ENCODE data around the gene PIK3C2B.
A peak's percentile ranks its signal among the peaks of the same experiment; 100 is the strongest.
"Not testable (repeated sequence)": the region's sequence is repeated elsewhere in the genome, so short reads cannot be mapped to it uniquely, and the experiment has no call there.

PIK3C2B gene, protein sequence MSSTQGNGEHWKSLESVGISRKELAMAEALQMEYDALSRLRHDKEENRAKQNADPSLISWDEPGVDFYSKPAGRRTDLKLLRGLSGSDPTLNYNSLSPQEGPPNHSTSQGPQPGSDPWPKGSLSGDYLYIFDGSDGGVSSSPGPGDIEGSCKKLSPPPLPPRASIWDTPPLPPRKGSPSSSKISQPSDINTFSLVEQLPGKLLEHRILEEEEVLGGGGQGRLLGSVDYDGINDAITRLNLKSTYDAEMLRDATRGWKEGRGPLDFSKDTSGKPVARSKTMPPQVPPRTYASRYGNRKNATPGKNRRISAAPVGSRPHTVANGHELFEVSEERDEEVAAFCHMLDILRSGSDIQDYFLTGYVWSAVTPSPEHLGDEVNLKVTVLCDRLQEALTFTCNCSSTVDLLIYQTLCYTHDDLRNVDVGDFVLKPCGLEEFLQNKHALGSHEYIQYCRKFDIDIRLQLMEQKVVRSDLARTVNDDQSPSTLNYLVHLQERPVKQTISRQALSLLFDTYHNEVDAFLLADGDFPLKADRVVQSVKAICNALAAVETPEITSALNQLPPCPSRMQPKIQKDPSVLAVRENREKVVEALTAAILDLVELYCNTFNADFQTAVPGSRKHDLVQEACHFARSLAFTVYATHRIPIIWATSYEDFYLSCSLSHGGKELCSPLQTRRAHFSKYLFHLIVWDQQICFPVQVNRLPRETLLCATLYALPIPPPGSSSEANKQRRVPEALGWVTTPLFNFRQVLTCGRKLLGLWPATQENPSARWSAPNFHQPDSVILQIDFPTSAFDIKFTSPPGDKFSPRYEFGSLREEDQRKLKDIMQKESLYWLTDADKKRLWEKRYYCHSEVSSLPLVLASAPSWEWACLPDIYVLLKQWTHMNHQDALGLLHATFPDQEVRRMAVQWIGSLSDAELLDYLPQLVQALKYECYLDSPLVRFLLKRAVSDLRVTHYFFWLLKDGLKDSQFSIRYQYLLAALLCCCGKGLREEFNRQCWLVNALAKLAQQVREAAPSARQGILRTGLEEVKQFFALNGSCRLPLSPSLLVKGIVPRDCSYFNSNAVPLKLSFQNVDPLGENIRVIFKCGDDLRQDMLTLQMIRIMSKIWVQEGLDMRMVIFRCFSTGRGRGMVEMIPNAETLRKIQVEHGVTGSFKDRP (N-terminal part only)

DNA sequence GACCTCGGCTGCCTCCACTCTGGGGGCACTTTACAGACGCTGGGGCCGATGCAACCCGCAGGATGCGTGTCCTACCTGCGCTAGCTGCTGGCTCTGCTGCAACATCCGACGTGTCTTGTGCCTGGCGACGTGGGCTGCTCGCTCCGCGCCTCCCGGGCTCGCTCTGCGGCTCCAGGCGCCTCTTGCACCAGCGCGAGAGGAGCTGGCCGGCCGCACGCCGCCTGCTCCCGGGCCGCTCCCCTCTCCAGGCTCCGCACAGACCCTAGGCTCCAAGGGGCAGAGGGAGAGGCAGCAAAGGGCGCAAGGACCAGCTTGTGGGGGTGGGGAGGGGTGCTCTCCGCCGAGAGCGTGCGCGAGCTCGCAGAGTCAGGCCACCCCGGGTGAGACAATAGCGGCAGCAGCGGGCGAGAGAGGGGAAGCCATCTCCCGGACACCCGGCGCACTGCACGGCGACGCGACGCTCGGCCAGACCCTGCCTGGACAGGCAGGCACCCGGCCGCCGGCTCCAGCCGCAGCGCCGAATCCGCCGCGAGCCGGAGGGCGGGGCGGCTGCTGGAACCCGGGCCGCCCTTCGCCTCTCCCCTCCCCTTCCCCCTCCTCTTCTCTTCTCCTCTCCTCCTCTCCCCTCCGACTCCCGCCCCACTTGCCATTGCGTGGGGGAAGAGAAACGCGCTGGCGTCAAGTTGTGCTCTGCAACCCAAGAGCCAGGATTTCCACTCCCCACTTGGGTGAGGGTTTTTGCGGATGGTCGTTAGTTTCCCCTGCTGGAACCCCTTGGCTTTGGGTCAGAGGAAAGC, at the start of gene PIK3C2B:
Gene PIK3C2B (minus strand): TSS at position 525 of the 797 bp plus-strand sequence. CDS start 25,003 bp downstream, outside the sequence.
- H3K4me3 ChIP-seq: peak within 1 kb of the TSS; percentile 84
- in situ Hi-C loops (cut with MboI; ENCODE audit: low sequenced_read_pairs): no loop called here
- H3K4me1 ChIP-seq: peaks cover 8% of the 10 kb centered on the region

DNA sequence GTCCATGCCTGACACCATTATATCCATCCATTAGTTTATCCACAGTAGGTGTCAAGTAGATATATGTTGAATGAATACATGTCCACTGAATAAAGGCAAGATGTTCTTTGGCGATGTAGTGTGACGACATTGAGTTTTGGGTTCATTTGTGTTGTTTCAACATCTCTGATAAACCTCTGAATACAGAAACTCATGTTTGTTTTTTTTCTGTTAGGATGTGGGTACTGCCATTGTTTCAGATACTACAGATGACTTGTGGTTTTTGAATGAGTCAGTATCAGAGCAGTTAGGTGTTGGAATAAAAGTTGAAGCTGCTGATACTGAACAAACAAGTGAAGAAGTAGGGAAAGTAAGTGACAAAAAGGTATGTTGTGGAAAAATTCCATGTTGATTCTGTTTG, 49.7 kb upstream of the PIK3C2B start:
- no peaks in the 10 kb centered on the region for H3K9me3 ChIP-seq
- in situ Hi-C loops (cut with MboI; ENCODE audit: low sequenced_read_pairs): no loop called here
- H3K36me3 ChIP-seq (replicated peaks): peaks cover 97% of the 10 kb centered on the region
- DNase-seq (ENCODE audit: low spot score in 2 of 2): no peak
- no peak overlapping the region for H3K4me3 ChIP-seq
- H3K27me3 ChIP-seq (ENCODE audit: low read depth): no peaks in the 10 kb centered on the region
- peaks cover 6% of the 10 kb centered on the region; the same call in 1 of the 2 replicates for H3K4me1 ChIP-seq

More for the DNA sequence above, at the start of gene PIK3C2B:
- Histone ChIP-seq H3K36me3 (replicated peaks) (0 out of 2 replicates have a peak, but pooled peaks cover 3% of the 10 kb centered on the region), H3K9me3 (no peaks in the 10 kb centered on the region), H3K27me3 (ENCODE audit: low read depth) (no peaks in the 10 kb centered on the region)
- peak; percentile 89 to 90 for DNase-seq (ENCODE audit: low spot score in 2 of 2)

DNA sequence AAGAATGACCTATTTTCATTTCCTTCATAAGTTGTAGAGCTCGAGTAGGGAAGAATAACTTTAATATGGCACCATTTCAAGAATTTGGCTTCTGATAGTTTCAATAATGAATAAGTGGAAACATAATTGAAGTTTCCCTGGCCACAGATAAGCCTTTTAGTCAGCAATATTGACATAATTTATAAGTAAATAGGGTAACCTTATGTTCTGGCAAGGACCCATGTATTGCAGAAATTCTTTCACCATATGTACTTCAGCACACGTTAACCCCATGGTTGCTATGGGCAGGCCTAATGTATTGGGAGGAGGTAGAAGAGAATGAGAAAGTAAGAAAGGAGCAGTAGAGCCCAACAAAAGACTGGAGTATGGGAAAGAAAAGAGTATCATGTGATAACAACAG, 47.0 kb upstream of the PIK3C2B start:
- H3K4me3 ChIP-seq: no peak overlapping the region
- in situ Hi-C loops (cut with MboI; ENCODE audit: low sequenced_read_pairs): no loop called here
- H3K4me1 ChIP-seq: peaks cover 6% of the 10 kb centered on the region; the same call in 1 of the 2 replicates
- no peak for DNase-seq (ENCODE audit: low spot score in 2 of 2)
- no peaks in the 10 kb centered on the region for H3K9me3 ChIP-seq
- peaks cover 90% of the 10 kb centered on the region for H3K36me3 ChIP-seq (replicated peaks)
- no peaks in the 10 kb centered on the region for H3K27me3 ChIP-seq (ENCODE audit: low read depth)

DNA sequence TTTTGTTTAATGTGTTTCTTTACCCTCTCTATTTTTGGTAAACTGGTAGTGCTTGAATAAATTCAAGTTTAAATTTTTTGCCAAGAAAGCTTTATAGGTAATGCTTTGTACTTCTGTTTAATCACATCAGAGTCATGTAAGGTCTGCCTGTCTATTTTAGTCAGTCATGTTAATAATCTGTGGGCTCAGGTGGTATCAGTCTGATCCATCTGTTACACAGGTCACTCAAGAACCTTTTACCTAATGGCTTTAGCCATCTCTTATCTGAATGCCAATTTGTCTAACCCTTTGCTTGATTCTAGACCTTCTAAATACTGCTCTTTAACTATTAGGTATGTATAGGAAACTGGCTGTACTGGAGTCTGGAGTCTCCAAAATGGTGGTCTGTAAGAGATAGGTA, 38.2 kb upstream of the PIK3C2B start:
- H3K36me3 ChIP-seq (replicated peaks): peaks cover 60% of the 10 kb centered on the region
- no peaks in the 10 kb centered on the region for H3K27me3 ChIP-seq (ENCODE audit: low read depth)
- DNase-seq (ENCODE audit: low spot score in 2 of 2): no peak
- H3K4me3 ChIP-seq: no peak overlapping the region
- no peaks in the 10 kb centered on the region for H3K4me1 ChIP-seq
- H3K9me3 ChIP-seq: no peaks in the 10 kb centered on the region
- in situ Hi-C loops (cut with MboI; ENCODE audit: low sequenced_read_pairs): no loop called here

DNA sequence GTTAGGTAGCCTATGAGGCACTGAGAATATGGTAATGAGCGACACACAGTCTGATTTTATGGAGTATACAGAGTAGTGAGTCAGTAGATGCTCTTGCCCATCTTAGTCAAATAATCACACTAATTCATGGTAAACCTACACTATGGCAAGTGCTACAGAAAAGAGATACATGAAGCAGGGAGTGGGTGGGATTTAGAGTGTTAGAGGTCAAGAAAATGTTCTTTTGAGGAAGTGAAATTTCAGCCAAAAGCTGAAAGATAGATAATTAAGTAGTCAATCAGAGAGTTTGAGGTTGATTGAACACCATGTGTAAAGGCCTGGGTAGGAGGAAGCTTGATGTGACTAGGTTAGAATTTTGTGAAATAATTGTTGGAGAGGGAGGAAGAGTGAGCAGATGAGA, 36.3 kb upstream of the PIK3C2B start:
- H3K27me3 ChIP-seq (ENCODE audit: low read depth): no peaks in the 10 kb centered on the region
- no peak for DNase-seq (ENCODE audit: low spot score in 2 of 2)
- H3K4me1 ChIP-seq: no peaks in the 10 kb centered on the region
- no peaks in the 10 kb centered on the region for H3K9me3 ChIP-seq
- H3K36me3 ChIP-seq (replicated peaks): peaks cover 60% of the 10 kb centered on the region
- in situ Hi-C loops (cut with MboI; ENCODE audit: low sequenced_read_pairs): no loop called here
- H3K4me3 ChIP-seq: no peak overlapping the region

DNA sequence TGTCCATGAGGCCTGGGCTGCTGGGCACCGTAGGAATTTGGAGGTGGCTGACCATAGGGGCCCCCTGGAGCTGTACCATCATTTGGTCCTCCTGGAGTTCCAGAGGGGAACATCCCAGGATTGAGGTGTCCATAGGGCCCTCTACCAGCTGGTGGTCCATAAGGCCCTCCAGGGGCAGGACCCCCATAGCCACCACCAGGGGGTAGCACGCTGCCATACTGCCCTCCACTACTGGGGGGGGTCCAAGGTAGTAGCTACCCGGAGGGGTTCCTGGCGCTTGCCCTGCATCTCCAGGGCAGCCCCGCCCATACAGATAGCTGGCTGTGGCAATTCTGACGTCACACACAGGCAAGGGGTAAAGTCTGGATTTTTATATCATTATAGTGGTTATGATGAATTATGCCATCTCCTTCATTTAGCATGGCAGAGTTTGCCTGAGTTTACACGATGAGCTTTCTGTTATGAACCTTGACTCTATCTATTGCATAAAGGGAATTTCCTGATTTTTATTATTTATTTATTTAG, 34.8 kb upstream of the PIK3C2B start:
- H3K4me3 ChIP-seq: no peak overlapping the region
- in situ Hi-C loops (cut with MboI; ENCODE audit: low sequenced_read_pairs): no loop called here
- peaks cover 66% of the 10 kb centered on the region for H3K36me3 ChIP-seq (replicated peaks)
- DNase-seq (ENCODE audit: low spot score in 2 of 2): no peak
- H3K4me1 ChIP-seq: peaks cover 6% of the 10 kb centered on the region; the same call in 1 of the 2 replicates
- H3K27me3 ChIP-seq (ENCODE audit: low read depth): no peaks in the 10 kb centered on the region
- H3K9me3 ChIP-seq: no peaks in the 10 kb centered on the region

DNA sequence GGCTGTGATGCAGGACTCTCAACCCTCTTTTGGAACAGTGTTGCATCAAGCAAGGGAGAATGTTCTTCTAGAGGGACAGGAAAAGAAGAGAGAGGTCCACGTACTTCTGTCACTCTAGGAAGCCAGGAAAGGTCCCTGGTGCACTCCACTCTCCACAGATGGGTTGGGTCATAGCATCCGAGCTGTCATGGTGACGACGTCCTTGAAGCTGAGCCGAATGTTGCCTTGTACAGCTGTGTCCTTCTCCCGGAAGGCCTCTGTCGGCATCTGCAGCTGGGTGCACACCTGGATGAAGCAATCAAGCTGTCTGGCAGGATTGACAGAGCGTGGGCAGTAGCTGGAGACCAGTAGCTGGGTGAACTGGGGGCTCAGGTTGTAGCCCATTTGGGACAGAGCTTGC, 34.1 kb upstream of the PIK3C2B start:
- Histone ChIP-seq H3K36me3 (replicated peaks) (peaks cover 64% of the 10 kb centered on the region), H3K4me1 (peaks cover 6% of the 10 kb centered on the region; the same call in 1 of the 2 replicates), H3K27me3 (ENCODE audit: low read depth) (no peaks in the 10 kb centered on the region), H3K9me3 (peaks cover 2% of the 10 kb centered on the region; the same call in 1 of the 2 replicates), H3K4me3 (no peak overlapping the region)
- in situ Hi-C loops (cut with MboI; ENCODE audit: low sequenced_read_pairs): no loop called here
- DNase-seq (ENCODE audit: low spot score in 2 of 2): no peak

DNA sequence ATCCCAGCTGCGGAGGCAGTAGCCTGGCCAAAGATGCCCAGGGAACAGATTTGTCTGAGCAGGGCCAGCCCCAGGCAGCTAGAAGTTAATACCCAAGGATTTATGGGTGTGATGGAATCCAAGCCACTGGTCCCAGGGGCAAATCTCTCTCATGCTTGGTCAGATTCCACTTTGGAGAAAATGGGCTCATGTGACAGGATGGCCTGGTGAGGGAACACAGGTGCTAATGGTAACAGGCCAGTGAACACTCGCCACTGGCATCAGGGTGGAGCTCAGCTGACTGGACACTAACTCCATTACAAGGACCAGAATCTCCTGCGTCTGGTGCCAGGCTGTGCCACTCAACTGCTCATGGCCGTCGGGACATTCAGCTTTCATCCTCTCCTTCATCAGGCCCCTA, 33.6 kb upstream of the PIK3C2B start:
- H3K27me3 ChIP-seq (ENCODE audit: low read depth): no peaks in the 10 kb centered on the region
- no peak overlapping the region for H3K4me3 ChIP-seq
- peaks cover 4% of the 10 kb centered on the region; the same call in 1 of the 2 replicates for H3K9me3 ChIP-seq
- in situ Hi-C loops (cut with MboI; ENCODE audit: low sequenced_read_pairs): no loop called here
- peaks cover 6% of the 10 kb centered on the region; the same call in 1 of the 2 replicates for H3K4me1 ChIP-seq
- DNase-seq (ENCODE audit: low spot score in 2 of 2): no peak
- peaks cover 66% of the 10 kb centered on the region for H3K36me3 ChIP-seq (replicated peaks)

DNA sequence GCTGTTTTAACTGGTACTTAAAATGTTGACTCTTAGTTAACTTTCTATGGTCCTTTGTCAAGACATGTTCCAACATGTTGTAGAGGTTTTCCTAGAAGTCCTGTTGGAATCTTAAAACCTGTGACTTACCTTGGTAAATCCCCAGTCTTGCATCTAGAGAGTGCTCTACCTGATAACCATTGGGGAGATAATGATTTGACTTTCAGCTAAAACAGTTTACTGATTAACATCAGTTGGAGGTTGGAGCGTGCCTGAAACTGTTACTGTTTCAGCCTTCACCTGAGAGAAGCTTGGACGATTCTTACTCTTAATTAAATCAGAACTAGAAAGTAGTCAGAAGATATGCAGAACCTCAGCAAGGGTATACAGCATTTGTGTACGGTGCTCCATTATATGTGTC, 30.4 kb upstream of the PIK3C2B start:
- DNase-seq (ENCODE audit: low spot score in 2 of 2): peak in 1 of 2 experiments; percentile 21
- Histone ChIP-seq H3K36me3 (replicated peaks) (peaks cover 55% of the 10 kb centered on the region), H3K4me3 (no peak overlapping the region), H3K4me1 (peaks cover 10% of the 10 kb centered on the region), H3K27me3 (ENCODE audit: low read depth) (no peaks in the 10 kb centered on the region), H3K9me3 (peaks cover 4% of the 10 kb centered on the region; the same call in 1 of the 2 replicates)
- in situ Hi-C loops (cut with MboI; ENCODE audit: low sequenced_read_pairs): loop anchor here (25.0 kb wide), 2 partner anchors 363 to 663 kb away; partner anchors contain the start of genes ETNK2, REN and SNRPE

DNA sequence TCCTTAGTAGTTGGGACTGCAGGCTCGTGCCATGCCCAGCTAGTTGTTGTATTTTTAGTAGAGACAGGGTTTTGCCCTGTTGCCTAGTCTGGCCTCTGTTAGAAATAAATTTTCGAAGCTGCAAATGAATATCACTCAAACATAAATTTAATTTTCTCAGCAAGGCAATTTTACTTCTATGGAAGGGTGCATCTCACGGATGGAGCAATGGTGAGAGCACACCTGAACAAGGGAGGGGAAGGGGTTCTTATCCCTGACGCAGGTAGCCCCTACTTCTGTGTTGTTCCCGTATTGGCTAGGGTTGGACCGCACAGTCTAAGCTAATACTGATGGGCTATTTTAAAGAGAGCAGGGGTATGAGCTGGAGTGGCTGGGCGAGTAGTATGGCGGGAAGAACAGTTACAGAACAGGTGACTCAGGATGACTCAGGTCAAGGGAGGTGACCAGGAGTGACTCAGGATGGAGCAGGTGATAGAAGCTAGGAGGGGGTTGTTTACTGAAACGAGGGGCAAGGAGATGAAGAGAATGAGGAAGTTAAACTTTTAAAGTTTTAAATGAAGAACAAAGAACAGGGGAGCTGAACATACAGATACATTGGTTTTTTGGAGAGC, 29.1 kb upstream of the PIK3C2B start:
- Histone ChIP-seq H3K4me3 (no peak overlapping the region), H3K9me3 (peaks cover 4% of the 10 kb centered on the region; the same call in 1 of the 2 replicates), H3K27me3 (ENCODE audit: low read depth) (no peaks in the 10 kb centered on the region), H3K4me1 (peaks cover 10% of the 10 kb centered on the region), H3K36me3 (replicated peaks) (peaks cover 48% of the 10 kb centered on the region)
- in situ Hi-C loops (cut with MboI; ENCODE audit: low sequenced_read_pairs): loop anchor here (25.0 kb wide), 2 partner anchors 361 to 661 kb away; partner anchors contain the start of genes ETNK2, REN and SNRPE
- no peak for DNase-seq (ENCODE audit: low spot score in 2 of 2)

DNA sequence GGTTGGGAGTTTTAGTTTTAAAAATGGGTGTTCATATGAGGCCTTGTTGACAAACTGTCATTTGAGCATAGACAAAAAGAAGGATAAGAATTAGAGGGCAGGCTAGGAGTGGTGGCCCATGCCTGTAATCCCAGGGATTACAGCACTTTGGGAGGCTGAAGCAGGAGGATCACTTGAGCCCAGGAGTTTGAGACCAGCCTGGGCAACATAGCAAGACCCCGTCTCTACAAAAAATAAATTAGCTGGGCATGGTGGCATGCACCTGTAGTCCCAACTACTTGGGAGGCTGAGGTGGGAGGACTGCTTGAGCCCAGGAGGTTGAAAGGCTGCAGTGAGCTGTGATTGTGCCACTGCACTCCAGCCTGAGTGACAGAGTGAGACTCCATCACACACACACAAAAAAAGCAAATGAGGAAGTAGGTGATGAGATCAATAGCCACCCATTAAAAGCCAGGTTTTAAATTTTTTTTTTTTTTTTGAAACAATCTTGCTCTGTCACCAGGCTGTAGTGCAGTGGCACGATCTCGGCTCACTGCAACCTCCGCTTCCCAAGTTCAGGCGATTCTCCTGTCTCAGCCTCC, 27.4 kb upstream of the PIK3C2B start:
- H3K4me3 ChIP-seq; H3K9me3 ChIP-seq; H3K27me3 ChIP-seq (ENCODE audit: low read depth); DNase-seq (ENCODE audit: low spot score in 2 of 2): not testable (repeated sequence)
- peaks cover 13% of the 10 kb centered on the region for H3K4me1 ChIP-seq
- H3K36me3 ChIP-seq (replicated peaks): peaks cover 56% of the 10 kb centered on the region
- in situ Hi-C loops (cut with MboI; ENCODE audit: low sequenced_read_pairs): loop anchor here (25.0 kb wide), 2 partner anchors 360 to 660 kb away; partner anchors contain the start of genes ETNK2, REN and SNRPE
